Measurements from ENCODE around the gene ZNF362. TPM values are rescaled to one million over a fixed set of nuclear protein-coding genes. Genes with fewer than 3 reads are reported as not detected.

The ZNF362 gene
- total and polyA plus RNA-seq, 2 of the 13 experiments (the other 11 are each of a cell fraction or from before 2014, with no cell fraction given), result 8.3 to 14.2 TPM

DNA sequence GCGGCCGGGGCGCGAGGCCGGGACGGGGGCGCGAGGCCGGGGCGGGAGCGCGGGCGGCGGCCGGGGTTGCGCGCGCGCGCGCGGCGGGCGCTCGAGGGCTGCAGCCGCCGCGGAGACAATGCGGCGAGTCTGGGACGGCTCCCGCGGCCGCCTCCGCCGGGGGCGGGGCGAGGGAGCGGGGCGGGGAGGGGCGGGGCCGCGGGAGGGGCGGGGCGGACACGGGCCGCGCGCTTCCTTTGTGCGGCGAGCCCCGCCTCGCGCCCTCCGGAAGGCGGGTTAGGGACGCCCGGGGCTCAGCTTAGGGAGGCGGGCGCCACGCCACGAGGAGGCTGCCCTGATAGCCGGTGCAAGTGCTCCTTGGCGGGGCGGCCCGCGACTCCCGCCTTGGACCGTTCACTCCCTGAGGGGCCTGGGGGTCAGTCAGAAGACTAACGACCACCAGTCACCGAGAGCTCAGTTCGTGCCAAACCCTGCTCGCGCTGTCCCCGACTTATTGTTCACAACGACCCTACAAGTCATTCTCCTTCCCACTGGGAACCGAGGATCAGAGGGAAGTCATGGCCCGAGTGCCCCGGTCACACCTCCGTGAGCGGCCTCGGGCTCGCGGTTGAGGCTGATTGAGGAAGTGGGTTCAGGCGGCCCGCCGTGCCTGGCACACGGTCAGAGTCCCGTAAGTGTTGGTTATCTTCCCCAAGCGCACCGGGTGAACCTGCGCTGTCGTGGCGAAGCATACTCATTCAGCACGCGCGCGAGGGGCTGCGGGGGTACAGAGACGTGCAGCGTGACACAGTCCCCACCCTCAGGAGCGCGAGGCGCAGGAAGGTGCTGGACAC lies 93.7 kb downstream of the ZNF362 start (continued):
- TF ChIP-seq ZNF747 (CRISPR knock-in tag; IDR thresholded peaks at IDR 0.05; ENCODE audit: borderline replicate concordance), result peak; percentile 89; the same call in 1 of the 2 replicates
- peak; percentile 51; the same call in 1 of the 2 replicates for TF ChIP-seq ZNF446 (CRISPR knock-in tag; IDR thresholded peaks at IDR 0.05)
- TF ChIP-seq ZNF572 (CRISPR knock-in tag; IDR thresholded peaks at IDR 0.05), result peak; percentile 29; the same call in 1 of the 2 replicates
- TF ChIP-seq REXO4 (CRISPR knock-in tag; IDR thresholded peaks at IDR 0.05; ENCODE audit: borderline replicate concordance), result no peak
- TF ChIP-seq ZNF17 (CRISPR knock-in tag; IDR thresholded peaks at IDR 0.05), result no peak
- TF ChIP-seq, protein P1, sequence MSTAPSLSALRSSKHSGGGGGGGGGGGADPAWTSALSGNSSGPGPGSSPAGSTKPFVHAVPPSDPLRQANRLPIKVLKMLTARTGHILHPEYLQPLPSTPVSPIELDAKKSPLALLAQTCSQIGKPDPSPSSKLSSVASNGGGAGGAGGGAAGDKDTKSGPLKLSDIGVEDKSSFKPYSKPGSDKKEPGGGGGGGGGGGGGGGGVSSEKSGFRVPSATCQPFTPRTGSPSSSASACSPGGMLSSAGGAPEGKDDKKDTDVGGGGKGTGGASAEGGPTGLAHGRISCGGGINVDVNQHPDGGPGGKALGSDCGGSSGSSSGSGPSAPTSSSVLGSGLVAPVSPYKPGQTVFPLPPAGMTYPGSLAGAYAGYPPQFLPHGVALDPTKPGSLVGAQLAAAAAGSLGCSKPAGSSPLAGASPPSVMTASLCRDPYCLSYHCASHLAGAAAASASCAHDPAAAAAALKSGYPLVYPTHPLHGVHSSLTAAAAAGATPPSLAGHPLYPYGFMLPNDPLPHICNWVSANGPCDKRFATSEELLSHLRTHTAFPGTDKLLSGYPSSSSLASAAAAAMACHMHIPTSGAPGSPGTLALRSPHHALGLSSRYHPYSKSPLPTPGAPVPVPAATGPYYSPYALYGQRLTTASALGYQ (CRISPR knock-in tag; IDR thresholded peaks at IDR 0.05), result peak; percentile 46; the same call in 1 of the 2 replicates
- TF ChIP-seq ADNP (CRISPR knock-in tag; IDR thresholded peaks at IDR 0.05), result no peak
- no peak for TF ChIP-seq EHMT2 (IDR thresholded peaks at IDR 0.05; ENCODE audit: borderline replicate concordance, low read depth, low read length)
- TF ChIP-seq, protein P2, sequence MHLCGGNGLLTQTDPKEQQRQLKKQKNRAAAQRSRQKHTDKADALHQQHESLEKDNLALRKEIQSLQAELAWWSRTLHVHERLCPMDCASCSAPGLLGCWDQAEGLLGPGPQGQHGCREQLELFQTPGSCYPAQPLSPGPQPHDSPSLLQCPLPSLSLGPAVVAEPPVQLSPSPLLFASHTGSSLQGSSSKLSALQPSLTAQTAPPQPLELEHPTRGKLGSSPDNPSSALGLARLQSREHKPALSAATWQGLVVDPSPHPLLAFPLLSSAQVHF (CRISPR knock-in tag; IDR thresholded peaks at IDR 0.05), result peak; percentile 63; the same call in 1 of the 2 replicates
- TF ChIP-seq HDAC2 (CRISPR knock-in tag; IDR thresholded peaks at IDR 0.05), result no peak
- TF ChIP-seq, protein P3, sequence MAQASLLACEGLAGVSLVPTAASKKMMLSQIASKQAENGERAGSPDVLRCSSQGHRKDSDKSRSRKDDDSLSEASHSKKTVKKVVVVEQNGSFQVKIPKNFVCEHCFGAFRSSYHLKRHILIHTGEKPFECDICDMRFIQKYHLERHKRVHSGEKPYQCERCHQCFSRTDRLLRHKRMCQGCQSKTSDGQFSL (CRISPR knock-in tag; IDR thresholded peaks at IDR 0.05), result no peak
- TF ChIP-seq ZNF180 (CRISPR knock-in tag; IDR thresholded peaks at IDR 0.05; ENCODE audit: borderline replicate concordance, low read depth), result peak; percentile 70; the same call in 1 of the 2 replicates
- peak; percentile 94 for TF ChIP-seq ZNF274 (CRISPR knock-in tag; IDR thresholded peaks at IDR 0.05)
- TF ChIP-seq, protein P4, sequence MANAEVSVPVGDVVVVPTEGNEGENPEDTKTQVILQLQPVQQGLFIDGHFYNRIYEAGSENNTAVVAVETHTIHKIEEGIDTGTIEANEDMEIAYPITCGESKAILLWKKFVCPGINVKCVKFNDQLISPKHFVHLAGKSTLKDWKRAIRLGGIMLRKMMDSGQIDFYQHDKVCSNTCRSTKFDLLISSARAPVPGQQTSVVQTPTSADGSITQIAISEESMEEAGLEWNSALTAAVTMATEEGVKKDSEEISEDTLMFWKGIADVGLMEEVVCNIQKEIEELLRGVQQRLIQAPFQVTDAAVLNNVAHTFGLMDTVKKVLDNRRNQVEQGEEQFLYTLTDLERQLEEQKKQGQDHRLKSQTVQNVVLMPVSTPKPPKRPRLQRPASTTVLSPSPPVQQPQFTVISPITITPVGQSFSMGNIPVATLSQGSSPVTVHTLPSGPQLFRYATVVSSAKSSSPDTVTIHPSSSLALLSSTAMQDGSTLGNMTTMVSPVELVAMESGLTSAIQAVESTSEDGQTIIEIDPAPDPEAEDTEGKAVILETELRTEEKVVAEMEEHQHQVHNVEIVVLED (CRISPR knock-in tag; IDR thresholded peaks at IDR 0.05; ENCODE audit: borderline replicate concordance), result peak; percentile 71
- no peak for TF ChIP-seq ZSCAN29 (CRISPR knock-in tag; conservative IDR thresholded peaks at IDR 0.05)
- no peak for TF ChIP-seq JUND (CRISPR knock-in tag; IDR thresholded peaks at IDR 0.05)
- 0 out of 2 replicates have a peak, but pooled peaks have one; percentile 49 for TF ChIP-seq ZBTB8A (CRISPR knock-in tag; IDR thresholded peaks at IDR 0.05; ENCODE audit: borderline replicate concordance, low read depth)
- peak; percentile 81 for TF ChIP-seq ZNF263 (CRISPR knock-in tag; IDR thresholded peaks at IDR 0.05)
- peak; percentile 34 for TF ChIP-seq AGO1 (IDR thresholded peaks at IDR 0.05; ENCODE audit: low read depth, low read length, poor library complexity, severe bottlenecking)
- 0 out of 2 replicates have a peak, but pooled peaks have one; percentile 73 for TF ChIP-seq SRY (CRISPR knock-in tag; IDR thresholded peaks at IDR 0.05)
- no peak for TF ChIP-seq SP2 (CRISPR knock-in tag; IDR thresholded peaks at IDR 0.05)
- TF ChIP-seq, protein P5, sequence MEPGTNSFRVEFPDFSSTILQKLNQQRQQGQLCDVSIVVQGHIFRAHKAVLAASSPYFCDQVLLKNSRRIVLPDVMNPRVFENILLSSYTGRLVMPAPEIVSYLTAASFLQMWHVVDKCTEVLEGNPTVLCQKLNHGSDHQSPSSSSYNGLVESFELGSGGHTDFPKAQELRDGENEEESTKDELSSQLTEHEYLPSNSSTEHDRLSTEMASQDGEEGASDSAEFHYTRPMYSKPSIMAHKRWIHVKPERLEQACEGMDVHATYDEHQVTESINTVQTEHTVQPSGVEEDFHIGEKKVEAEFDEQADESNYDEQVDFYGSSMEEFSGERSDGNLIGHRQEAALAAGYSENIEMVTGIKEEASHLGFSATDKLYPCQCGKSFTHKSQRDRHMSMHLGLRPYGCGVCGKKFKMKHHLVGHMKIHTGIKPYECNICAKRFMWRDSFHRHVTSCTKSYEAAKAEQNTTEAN (CRISPR knock-in tag; conservative IDR thresholded peaks at IDR 0.05), result no peak
- no peak for TF ChIP-seq ONECUT2 (CRISPR knock-in tag; IDR thresholded peaks at IDR 0.05)
- TF ChIP-seq ZNF782 (CRISPR knock-in tag; IDR thresholded peaks at IDR 0.05; ENCODE audit: borderline replicate concordance), result no peak

All from HepG2 (cell line).